Kidney (tissue), 14 donors: ENCODE results near the gene PCNX1. TPM values are rescaled to one million over a fixed set of nuclear protein-coding genes. Genes with fewer than 3 reads are reported as not detected.
"Not testable (repeated sequence)": the region's sequence is repeated elsewhere in the genome, so short reads cannot be mapped to it uniquely, and the experiment has no call there.

Experiments used
- DNase-seq, 5 donors: peaks; one replicate each; pipeline ENCODE4 v3.0.0-alpha.2; 2013 to 2020
- FAIRE-seq: peaks from 2 replicates; lab custom pipeline; 2012; peaks lifted over from hg19 to GRCh38; lab: Jason Lieb, UNC
- H3K27ac ChIP-seq, 2 donors: one replicate each; pipeline ENCODE4 v1.7.0; 2013; ENCODE audit warnings: low read depth in 2 of 2, low read length in 2 of 2, inconsistent platforms in 1 of 2
- H3K27me3 ChIP-seq: one replicate; pipeline ENCODE4 v1.7.1; 2013; ENCODE audit warnings: low read length, inconsistent platforms; ENCODE audit not compliant: control insufficient read depth, insufficient read depth
- H3K36me3 ChIP-seq, 3 donors: one replicate each; pipeline versions ENCODE4 v1.7.0 to v1.7.1; 2013; ENCODE audit warnings: low read length in 3 of 3, control low read depth in 1 of 3, inconsistent platforms in 1 of 3; ENCODE audit not compliant: insufficient read depth in 3 of 3, control insufficient read depth in 2 of 3
- H3K4me1 ChIP-seq, 3 donors: one replicate each; pipeline versions ENCODE4 v1.7.0 to v1.7.1; 2013; ENCODE audit warnings: low read length in 3 of 3, inconsistent platforms in 1 of 3, low read depth in 1 of 3; ENCODE audit not compliant: control insufficient read depth in 2 of 3, insufficient read depth in 2 of 3
- H3K4me3 ChIP-seq, 3 donors: one replicate each; pipeline versions ENCODE4 v1.7.0 to v1.8.1; 2013; ENCODE audit warnings: low read length in 3 of 3, control low read depth in 1 of 3, inconsistent platforms in 1 of 3
- H3K9ac ChIP-seq, 3 donors: one replicate each; pipeline versions ENCODE4 v1.7.0 to v1.7.1; 2013; ENCODE audit warnings: low read length in 3 of 3, control low read depth in 1 of 3, inconsistent platforms in 1 of 3
- H3K9me3 ChIP-seq, 3 donors: one replicate each; pipeline versions ENCODE4 v1.7.0 to v1.7.1; 2013; ENCODE audit warnings: low read length in 3 of 3, control low read depth in 1 of 3, inconsistent platforms in 1 of 3; ENCODE audit not compliant: control insufficient read depth in 2 of 3, insufficient read depth in 1 of 3
- CTCF ChIP-seq: IDR thresholded peaks from 3 replicates; pipeline ENCODE4 v1.5.1; 2012; ENCODE audit warnings: mild to moderate bottlenecking, moderate library complexity, borderline replicate concordance; ENCODE audit not compliant: insufficient read depth; ENCODE audit errors: extremely low read depth
- intact Hi-C: fragments of 100-400 bp; cut with DNase I; formaldehyde crosslinking; loops from one replicate; pipeline ENCODE4 v1.11.1; 2022
- polyA plus RNA-seq: library from polyadenylated mRNA; stranded (reverse); fragments of 350-450 nt; fragmentation: Illumina TruSeq; extraction: RNeasy Lipid Tissue Mini Kit (QIAGEN cat#74804); gene quantifications from one replicate; pipeline ENCODE4 v1.2.3, GENCODE V29; 2014; ENCODE audit warnings: low read depth, low replicate concordance; ENCODE audit not compliant: insufficient read depth
- total RNA-seq: library from RNA; stranded (reverse); fragmentation: NEBNext Ultra II Directional; extraction: Animal tissue kit (Norgen Biotek cat#: 25700); gene quantifications from one replicate; pipeline ENCODE4 v1.2.1, GENCODE V29; 2021
- donor health status: control.
- donor health status: control.
- donor health status: control.
- donor health status: control.
- donor health status: control.
- donor health status: DM: yes; HTN: yes; CAD: no.
- donor health status: Normal renal cell carcinoma (clear cell type).

PCNX1 gene
- total and polyA plus RNA-seq, 2 donors from 2014 or later = 16.2 to 55.2 TPM

- DNase-seq (no peak), FAIRE-seq (no peak)
- no peak overlapping the region for H3K9ac ChIP-seq
- intact Hi-C loops = no loop called here
- H3K4me3 ChIP-seq = no peak overlapping the region
- H3K4me1 ChIP-seq = no peaks in the 10 kb centered on the region
- TF ChIP-seq CTCF = no peak
- no peak overlapping the region for H3K27ac ChIP-seq
- no peaks in the 10 kb centered on the region for H3K27me3 ChIP-seq
- H3K36me3 ChIP-seq = peaks cover 0 to 2% (median 0%) of the 10 kb centered on the region in 3 donors
- no peaks in the 10 kb centered on the region for H3K9me3 ChIP-seq
Measured at GRCh38 chr14:71012888-71013287, 105.6 kb downstream of the PCNX1 start.

GRCh38 chr14:71013551-71014192 is 106.4 kb downstream of the PCNX1 start:
- no peak overlapping the region for H3K9ac ChIP-seq
- DNase-seq (peak in 2 of 5 donors; percentile 41 to 50), FAIRE-seq (no peak)
- H3K27ac ChIP-seq = no peak overlapping the region
- H3K9me3 ChIP-seq = no peaks in the 10 kb centered on the region
- no peak for TF ChIP-seq CTCF
- H3K36me3 ChIP-seq = peaks cover 0 to 2% (median 0%) of the 10 kb centered on the region in 3 donors
- H3K4me3 ChIP-seq = no peak overlapping the region
- no peaks in the 10 kb centered on the region for H3K27me3 ChIP-seq
- intact Hi-C loops = no loop called here
- no peaks in the 10 kb centered on the region for H3K4me1 ChIP-seq

GRCh38 chr14:71019917-71020316 is 112.7 kb downstream of the PCNX1 start:
- DNase-seq, H3K9me3 ChIP-seq, H3K27ac ChIP-seq, H3K4me3 ChIP-seq, H3K4me1 ChIP-seq, H3K36me3 ChIP-seq, H3K27me3 ChIP-seq, FAIRE-seq, intact Hi-C loops, H3K9ac ChIP-seq: not testable (repeated sequence)

- intact Hi-C loops = no loop called here
- no peaks in the 10 kb centered on the region for H3K9me3 ChIP-seq
- DNase-seq (peak in 1 of 5 donors; percentile 3), FAIRE-seq (peak; percentile 32)
- H3K4me3 ChIP-seq = no peak overlapping the region
- no peak for TF ChIP-seq CTCF
- no peaks in the 10 kb centered on the region for H3K27me3 ChIP-seq
- no peak overlapping the region for H3K27ac ChIP-seq
- no peak overlapping the region for H3K9ac ChIP-seq
- H3K4me1 ChIP-seq = no peaks in the 10 kb centered on the region
- no peaks in the 10 kb centered on the region for H3K36me3 ChIP-seq
Measured at GRCh38 chr14:71021347-71022011, 114.2 kb downstream of the PCNX1 start.
